Smooth muscle cell (in vitro differentiated cells): Measurements from ENCODE around the gene ACSBG1. TPM values are rescaled to one million over a fixed set of nuclear protein-coding genes. Genes with fewer than 3 reads are reported as not detected.

Experiments
- DNase-seq: peaks from one replicate; lab custom pipeline; 2025; ENCODE audit not compliant: unreplicated experiment; lab: John Stamatoyannopoulos, UW
- H2AFZ ChIP-seq: fragments of 200-600 bp; sonication (generic); 2 replicates; pipeline ENCODE4 v1.6.0; 2016; ENCODE audit warnings: antibody characterized with exemption, low read depth, mild to moderate bottlenecking
- H3F3A ChIP-seq: fragments of 200-600 bp; sonication (generic); 2 replicates; pipeline ENCODE4 v1.6.0; 2017; ENCODE audit warnings: antibody characterized with exemption, low read depth
- H3K27ac ChIP-seq: fragments of 200-600 bp; sonication (generic); 2 replicates; pipeline ENCODE4 v1.5.1; 2016; ENCODE audit warnings: low read depth, mild to moderate bottlenecking
- H3K27me3 ChIP-seq: fragments of 200-600 bp; sonication (generic); 2 replicates; pipeline ENCODE4 v1.6.1; 2016; ENCODE audit warnings: low read depth, mild to moderate bottlenecking
- H3K36me3 ChIP-seq: fragments of 200-600 bp; sonication (generic); 2 replicates; pipeline ENCODE4 v1.5.1; 2016; ENCODE audit warnings: low read depth
- H3K4me1 ChIP-seq: fragments of 200-600 bp; sonication (generic); 2 replicates; pipeline ENCODE4 v1.5.1; 2016; ENCODE audit warnings: low read depth
- H3K4me2 ChIP-seq: fragments of 200-600 bp; sonication (generic); 2 replicates; pipeline ENCODE4 v1.6.0; 2016; ENCODE audit warnings: mild to moderate bottlenecking
- H3K4me3 ChIP-seq: fragments of 200-600 bp; sonication (generic); 2 replicates; pipeline ENCODE4 v1.5.1; 2016; ENCODE audit warnings: mild to moderate bottlenecking
- H3K79me2 ChIP-seq: fragments of 200-600 bp; sonication (generic); 2 replicates; pipeline ENCODE4 v1.6.0; 2016; ENCODE audit warnings: low read depth, mild to moderate bottlenecking
- H3K9ac ChIP-seq: fragments of 200-600 bp; sonication (generic); 2 replicates; pipeline ENCODE4 v1.6.0; 2016; ENCODE audit warnings: low read depth
- H3K9me3 ChIP-seq: fragments of 200-600 bp; sonication (generic); replicated peaks from 2 replicates; pipeline ENCODE4 v1.5.1; 2016; ENCODE audit warnings: low read depth
- H4K20me1 ChIP-seq: fragments of 200-600 bp; sonication (generic); 2 replicates; pipeline ENCODE4 v1.6.0; 2016; ENCODE audit warnings: low read depth
- WGBS: methylation state at CpG from one replicate; pipeline ENCODE4 v1.1.7; 2016; ENCODE audit warnings: low lambda C conversion rate; 5-methylcytosine and 5-hydroxymethylcytosine counted together
- polyA plus RNA-seq: library from polyadenylated mRNA; unstranded; fragments of >200 nt; fragmentation: Nextera tagmentation; extraction: Ambion mirVana; gene quantifications from 2 replicates; pipeline ENCODE4 v1.2.1, GENCODE V29; 2016
- total RNA-seq: library from RNA; depleted of rRNA; stranded (reverse); fragments of >200 nt; gene quantifications from 2 replicates; pipeline ENCODE4 v1.2.3, GENCODE V29; 2014
- TF ChIP-seq, protein P1 (sequence below): fragments of 200-600 bp; sonication (generic); IDR thresholded peaks from 2 replicates; pipeline ENCODE4 v1.5.1; 2017; ENCODE audit warnings: borderline replicate concordance, mild to moderate bottlenecking, antibody characterized with exemption; ENCODE audit not compliant: insufficient read depth, poor library complexity, severe bottlenecking

ACSBG1 gene
- total and polyA plus RNA-seq, 2 experiments from 2014 or later, result under 0.01 to 0.22 TPM

DNA sequence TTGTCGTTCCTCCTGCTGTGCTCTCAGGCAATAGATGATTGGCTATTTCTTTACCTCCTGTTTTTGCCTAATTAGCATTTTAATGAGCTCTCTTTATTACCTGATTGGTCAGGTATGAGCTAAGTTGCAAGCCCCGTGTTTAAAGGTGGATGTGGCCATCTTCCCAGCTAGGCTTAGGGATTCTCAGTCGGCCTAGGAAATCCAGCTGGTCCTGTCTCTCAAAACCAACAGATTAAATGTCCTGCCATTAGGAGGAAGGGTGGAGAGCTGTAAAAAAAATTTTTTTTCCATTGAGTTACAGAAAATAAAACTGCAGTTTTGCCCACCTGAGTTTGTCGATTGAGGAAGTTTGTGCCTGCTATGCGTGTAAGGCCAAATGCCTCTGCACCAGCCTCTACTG lies 5.4 kb upstream of the ACSBG1 start:
- no peaks in the 10 kb centered on the region for H4K20me1 ChIP-seq
- H3K79me2 ChIP-seq, result no peaks in the 10 kb centered on the region
- H3K4me3 ChIP-seq, result no peak overlapping the region
- DNase-seq, result no peak
- no peak overlapping the region for H3K27ac ChIP-seq
- H3K36me3 ChIP-seq, result no peaks in the 10 kb centered on the region
- no peaks in the 10 kb centered on the region for H3K27me3 ChIP-seq
- WGBS, result 90% methylated on average over 5 of the region's 5 CpGs
- TF ChIP-seq, protein P1, sequence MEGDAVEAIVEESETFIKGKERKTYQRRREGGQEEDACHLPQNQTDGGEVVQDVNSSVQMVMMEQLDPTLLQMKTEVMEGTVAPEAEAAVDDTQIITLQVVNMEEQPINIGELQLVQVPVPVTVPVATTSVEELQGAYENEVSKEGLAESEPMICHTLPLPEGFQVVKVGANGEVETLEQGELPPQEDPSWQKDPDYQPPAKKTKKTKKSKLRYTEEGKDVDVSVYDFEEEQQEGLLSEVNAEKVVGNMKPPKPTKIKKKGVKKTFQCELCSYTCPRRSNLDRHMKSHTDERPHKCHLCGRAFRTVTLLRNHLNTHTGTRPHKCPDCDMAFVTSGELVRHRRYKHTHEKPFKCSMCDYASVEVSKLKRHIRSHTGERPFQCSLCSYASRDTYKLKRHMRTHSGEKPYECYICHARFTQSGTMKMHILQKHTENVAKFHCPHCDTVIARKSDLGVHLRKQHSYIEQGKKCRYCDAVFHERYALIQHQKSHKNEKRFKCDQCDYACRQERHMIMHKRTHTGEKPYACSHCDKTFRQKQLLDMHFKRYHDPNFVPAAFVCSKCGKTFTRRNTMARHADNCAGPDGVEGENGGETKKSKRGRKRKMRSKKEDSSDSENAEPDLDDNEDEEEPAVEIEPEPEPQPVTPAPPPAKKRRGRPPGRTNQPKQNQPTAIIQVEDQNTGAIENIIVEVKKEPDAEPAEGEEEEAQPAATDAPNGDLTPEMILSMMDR, result no peak
- H3K4me1 ChIP-seq, result peaks cover 1% of the 10 kb centered on the region
- no peak overlapping the region for H2AFZ ChIP-seq
- H3F3A ChIP-seq, result no peaks in the 10 kb centered on the region
- H3K4me2 ChIP-seq, result no peak overlapping the region
- H3K9ac ChIP-seq, result no peak overlapping the region
- no peaks in the 10 kb centered on the region for H3K9me3 ChIP-seq

DNA sequence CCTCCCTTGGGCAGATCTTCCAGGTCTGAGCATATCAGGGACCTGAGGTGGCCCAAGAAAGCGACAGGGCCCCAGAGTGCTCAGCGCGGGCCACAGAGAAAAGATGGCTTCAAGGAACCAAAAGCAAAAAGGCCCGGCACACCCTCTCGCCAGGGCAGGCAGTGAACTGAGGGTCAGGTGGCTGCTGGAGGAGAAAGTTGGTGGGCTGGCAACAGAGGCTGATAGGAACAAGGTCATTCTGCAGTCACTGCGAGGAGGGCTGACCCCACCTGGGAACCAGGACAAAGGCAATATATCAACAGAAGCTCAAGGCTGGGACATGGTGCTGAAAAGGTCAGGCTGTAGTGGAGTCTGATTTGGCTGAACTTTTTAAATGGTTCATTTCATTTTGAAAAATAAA lies 2.8 kb upstream of the ACSBG1 start:
- Histone ChIP-seq H3K4me1 (peaks cover 5% of the 10 kb centered on the region), H3K4me2 (no peak overlapping the region), H3F3A (no peaks in the 10 kb centered on the region), H3K9ac (no peak overlapping the region), H3K4me3 (no peak overlapping the region), H3K79me2 (no peaks in the 10 kb centered on the region), H3K36me3 (no peaks in the 10 kb centered on the region), H4K20me1 (no peaks in the 10 kb centered on the region), H2AFZ (no peak overlapping the region), H3K9me3 (no peaks in the 10 kb centered on the region), H3K27ac (no peak overlapping the region), H3K27me3 (no peaks in the 10 kb centered on the region)
- WGBS, result 93% methylated on average over 6 of the region's 6 CpGs
- TF ChIP-seq, protein P1, result no peak
- no peak for DNase-seq

DNA sequence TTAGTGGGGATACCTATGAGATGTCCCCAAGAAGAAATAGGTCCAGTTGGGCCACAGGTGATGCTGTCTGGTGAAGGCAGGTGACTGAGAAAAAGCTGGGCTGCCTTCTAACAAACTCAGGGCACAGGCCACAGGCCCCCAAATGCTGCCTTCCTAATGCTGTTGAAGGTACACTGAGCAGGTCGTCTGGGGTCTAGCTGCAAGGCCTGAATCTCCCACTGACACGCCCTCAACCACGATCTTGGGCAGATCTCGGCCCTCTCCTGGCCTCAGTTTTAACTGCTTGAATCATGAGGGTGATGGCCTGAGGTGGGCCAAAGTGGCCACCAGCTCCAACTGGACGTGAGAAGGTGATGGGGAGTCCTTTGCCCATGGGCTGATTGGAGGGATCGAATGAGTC lies 2.1 kb upstream of the ACSBG1 start:
- Histone ChIP-seq H2AFZ (no peak overlapping the region), H4K20me1 (no peaks in the 10 kb centered on the region), H3K4me2 (no peak overlapping the region), H3K9me3 (no peaks in the 10 kb centered on the region), H3K27ac (no peak overlapping the region), H3K27me3 (no peaks in the 10 kb centered on the region), H3K79me2 (no peaks in the 10 kb centered on the region), H3K9ac (no peak overlapping the region), H3K4me1 (peaks cover 5% of the 10 kb centered on the region), H3F3A (no peaks in the 10 kb centered on the region), H3K4me3 (no peak overlapping the region), H3K36me3 (no peaks in the 10 kb centered on the region)
- WGBS, result 97% methylated on average over 6 of the region's 6 CpGs
- TF ChIP-seq, protein P1, result no peak
- DNase-seq, result no peak

GRCh38 chr15:78233496-78233895 lies 869 bp downstream of the ACSBG1 start:
- Histone ChIP-seq H3K27ac (no peak overlapping the region), H3K27me3 (no peaks in the 10 kb centered on the region), H3K9ac (no peak overlapping the region), H3K4me3 (no peak overlapping the region), H3K4me1 (peaks cover 5% of the 10 kb centered on the region), H3F3A (no peaks in the 10 kb centered on the region), H3K9me3 (no peaks in the 10 kb centered on the region), H3K36me3 (no peaks in the 10 kb centered on the region), H4K20me1 (no peaks in the 10 kb centered on the region), H3K79me2 (no peaks in the 10 kb centered on the region), H2AFZ (no peak overlapping the region), H3K4me2 (no peak overlapping the region)
- DNase-seq, result no peak
- WGBS, result 83% methylated on average over 11 of the region's 11 CpGs
- TF ChIP-seq, protein P1, result no peak
